HepG2 (cell line): ENCODE measurements around the gene PLA2G4B. TPM values are rescaled to one million over a fixed set of nuclear protein-coding genes. Genes with fewer than 3 reads are reported as not detected.

Experiments used
- ATAC-seq: fragments of 200-7000 bp; cut with Tn5 transposase; 3 replicates; pipeline ENCODE4 v1.9.1; 2020; ENCODE audit warnings: mild to moderate bottlenecking, moderate library complexity
- BruUV-seq: library from RNA; stranded (reverse); fragments of 400-500 nt; replicated peaks from 2 replicates; lab custom pipeline; 2021; lab: Mats Ljungman, UMichigan
- CTCF ChIA-PET: fragments of 300-600 bp; formaldehyde crosslinking; extraction: SDS; loops from one replicate; lab custom pipeline; 2021; ENCODE audit warnings: low total read pairs, inconsistent platforms, low intra/inter-chr PET ratio; lab: Yijun Ruan, JAX
- POLR2A ChIA-PET: fragments of 350-600 bp; sonication (Branson Sonifier 250); formaldehyde crosslinking; loops from one replicate; lab custom pipeline; 2020; ENCODE audit warnings: antibody characterized with exemption, inconsistent platforms; lab: Yijun Ruan, JAX
- DNase-seq: peaks from one replicate; pipeline ENCODE4 v3.0.0-alpha.2; 2015; ENCODE audit warnings: low spot score
- FAIRE-seq: peaks from 3 replicates; lab custom pipeline; 2011; peaks lifted over from hg19 to GRCh38; lab: Jason Lieb, UNC
- H2AFZ ChIP-seq: one replicate; pipeline ENCODE4 v1.6.1; 2011; ENCODE audit warnings: low read length, inconsistent platforms
- H3K27ac ChIP-seq: fragments of 300-600 bp; 3 replicates; pipeline ENCODE4 v1.8.0; 2011; ENCODE audit warnings: mixed run types, mild to moderate bottlenecking, mixed read lengths, low read length, inconsistent platforms; ENCODE audit not compliant: insufficient read depth; ENCODE audit errors: extremely low read length
- H3K27me3 ChIP-seq, 2 experiments: fragments of 200-600 bp in 1 of 2; 2 replicates in 1 of 2; 3 replicates in 1 of 2; pipeline versions ENCODE4 v1.6.0 to v1.8.0; 2011; ENCODE audit warnings: low read length in 2 of 2, mild to moderate bottlenecking in 2 of 2, moderate library complexity in 2 of 2, inconsistent platforms in 1 of 2; ENCODE audit not compliant: insufficient read depth in 2 of 2, control insufficient read depth in 1 of 2
- H3K36me3 ChIP-seq, 2 experiments: fragments of 200-600 bp in 1 of 2; replicated peaks in 1 of 2; 2 replicates in 1 of 2; 3 replicates in 1 of 2; pipeline versions ENCODE4 v1.5.1 to v1.8.0; 2011; ENCODE audit warnings: low read length in 2 of 2, inconsistent platforms in 1 of 2; ENCODE audit not compliant: insufficient read depth in 2 of 2, control insufficient read depth in 1 of 2
- H3K4me1 ChIP-seq: 2 replicates; pipeline ENCODE4 v1.5.1; 2012; ENCODE audit warnings: low read length, inconsistent platforms; ENCODE audit not compliant: insufficient read depth
- H3K4me2 ChIP-seq: 2 replicates; pipeline ENCODE4 v1.6.0; 2011; ENCODE audit warnings: low read depth, low read length, inconsistent platforms
- H3K4me3 ChIP-seq, 3 experiments: fragments of 200-600 bp in 1 of 3; sonication (generic), shearing (Covaris generic) in 1 of 3; replicated peaks in 1 of 3; 2 replicates each; pipeline ENCODE4 v1.5.1; 2011 to 2016; ENCODE audit warnings: low read length in 3 of 3, inconsistent platforms in 2 of 3, low read depth in 2 of 3, mild to moderate bottlenecking in 2 of 3, control low read depth in 1 of 3, mixed read lengths in 1 of 3; ENCODE audit not compliant: insufficient read depth in 1 of 3
- H3K79me2 ChIP-seq: one replicate; pipeline ENCODE4 v1.6.1; 2011; ENCODE audit warnings: low read length, inconsistent platforms; ENCODE audit not compliant: insufficient read depth
- H3K9ac ChIP-seq: 2 replicates; pipeline ENCODE4 v1.6.0; 2011; ENCODE audit warnings: mild to moderate bottlenecking, low read depth, low read length, inconsistent platforms; ENCODE audit not compliant: insufficient read depth
- H3K9me3 ChIP-seq: 2 replicates; pipeline ENCODE4 v1.5.1; 2012; ENCODE audit warnings: mild to moderate bottlenecking, low read length
- H4K20me1 ChIP-seq: 2 replicates; pipeline ENCODE4 v1.6.0; 2011; ENCODE audit warnings: inconsistent platforms, mild to moderate bottlenecking, low read length, moderate library complexity; ENCODE audit not compliant: insufficient read depth
- CHD4 ChIP-seq: fragments of 200-600 bp; sonication (generic); IDR thresholded peaks from 2 replicates; pipeline ENCODE4 v1.7.0; 2017; ENCODE audit warnings: mild to moderate bottlenecking, low read length, borderline replicate concordance
- EP300 ChIP-seq, 3 experiments: sonication (generic) in 1 of 3; formaldehyde crosslinking in 1 of 3; IDR thresholded peaks; 2 replicates each; pipeline versions ENCODE4 v1.5.1 to v1.6.1; 2011 to 2020; ENCODE audit warnings: low read depth in 2 of 3, low read length in 2 of 3, borderline replicate concordance in 1 of 3, improper control_type of control experiment in 1 of 3, mild to moderate bottlenecking in 1 of 3, missing genetic modification reagents in 1 of 3, moderate library complexity in 1 of 3
- KAT8 ChIP-seq: IDR thresholded peaks from 2 replicates; pipeline ENCODE4 v1.6.1; 2016; ENCODE audit warnings: missing genetic modification reagents, missing compliant biosample characterization
- MYC ChIP-seq: sonication (generic); formaldehyde crosslinking; IDR thresholded peaks from 2 replicates; pipeline ENCODE4 v1.9.0; 2021; ENCODE audit warnings: missing genetic modification reagents, borderline replicate concordance
- PRDM10 ChIP-seq: sonication (generic); formaldehyde crosslinking; IDR thresholded peaks from 2 replicates; pipeline ENCODE4 v1.4.0; 2020; ENCODE audit warnings: low read depth, missing genetic modification reagents
- ZNF275 ChIP-seq: sonication (generic); formaldehyde crosslinking; IDR thresholded peaks from 2 replicates; pipeline ENCODE4 v1.8.0; 2022; ENCODE audit warnings: missing genetic modification reagents, mild to moderate bottlenecking, inconsistent platforms, borderline replicate concordance
- ZNF280D ChIP-seq: sonication (generic); formaldehyde crosslinking; IDR thresholded peaks from 2 replicates; pipeline ENCODE4 v1.5.1; 2020; ENCODE audit warnings: mild to moderate bottlenecking, missing genetic modification reagents
- ZNF354B ChIP-seq: sonication (generic); formaldehyde crosslinking; IDR thresholded peaks from 2 replicates; pipeline ENCODE4 v1.8.0; 2022; ENCODE audit warnings: mild to moderate bottlenecking, missing genetic modification reagents
- ZNF547 ChIP-seq: sonication (generic); formaldehyde crosslinking; IDR thresholded peaks from 2 replicates; pipeline ENCODE4 v1.5.1; 2020; ENCODE audit warnings: mild to moderate bottlenecking, missing genetic modification reagents
- ZNF549 ChIP-seq: sonication (generic); formaldehyde crosslinking; IDR thresholded peaks from 2 replicates; pipeline ENCODE4 v1.5.0; 2020; ENCODE audit warnings: missing genetic modification reagents
- ZNF597 ChIP-seq: sonication (generic); formaldehyde crosslinking; IDR thresholded peaks from 2 replicates; pipeline ENCODE4 v1.5.0; 2020; ENCODE audit warnings: missing genetic modification reagents
- ZNF703 ChIP-seq: sonication (generic); formaldehyde crosslinking; IDR thresholded peaks from 2 replicates; pipeline ENCODE4 v1.5.1; 2020; ENCODE audit warnings: missing genetic modification reagents, mild to moderate bottlenecking, moderate library complexity, borderline replicate concordance
- WGBS: methylation state at CpG from one replicate; pipeline ENCODE4 v1.1.6; 2017; ENCODE audit warnings: low lambda C conversion rate; 5-methylcytosine and 5-hydroxymethylcytosine counted together
- in situ Hi-C: cut with HindIII; loops from 2 replicates; pipeline ENCODE4 v1.10.0; 2017; ENCODE audit warnings: low pct_unique_long_range_greater_than_20kb; ENCODE audit not compliant: extremely low pct_ligation_motif_present
- intact Hi-C: fragments of 100-400 bp; cut with micrococcal nuclease; formaldehyde crosslinking; loops from one replicate; pipeline ENCODE4 v1.10.0; 2022; ENCODE audit not compliant: unreplicated experiment
- polyA plus RNA-seq, 8 experiments: library from polyadenylated mRNA; depleted of rRNA in 3 of 8; stranded (reverse) in 7 of 8; unstranded in 1 of 8; fragments of >200 nt; fragmentation: Illumina TruSeq in 4 of 8; extraction: Trizol in 4 of 8; gene quantifications; 2 replicates each; pipeline versions ENCODE4 v1.2.1 to v1.2.3, GENCODE V29; 2011 to 2016; ENCODE audit warnings: low read depth in 4 of 8, missing spikeins in 1 of 8, mixed read lengths in 1 of 8; ENCODE audit not compliant: insufficient read depth in 1 of 8
- total RNA-seq, 5 experiments: library from RNA; depleted of rRNA; stranded (reverse); fragments of >200 nt; fragmentation: Illumina TruSeq; extraction: Trizol; gene quantifications; 2 replicates each; pipeline ENCODE4 v1.2.3, GENCODE V29; 2016; ENCODE audit warnings: low read depth in 1 of 5

PLA2G4B gene
- total and polyA plus RNA-seq, 2 of the 13 experiments (the other 11 are each of a cell fraction or from before 2014, with no cell fraction given): 5.1 to 8.0 TPM

- TF ChIP-seq ZNF597 (CRISPR knock-in tag) (no peak), ZNF549 (no peak)
Observed at GRCh38 chr15:41790756-41791546, 47.7 kb upstream of the PLA2G4B start (continued).

- H3K4me3 ChIP-seq: no peak overlapping the region
- H3K4me1 ChIP-seq: peaks cover 42% of the 10 kb centered on the region
- H3K36me3 ChIP-seq: no peaks in the 10 kb centered on the region
- no peaks in the 10 kb centered on the region for H4K20me1 ChIP-seq
- no peak overlapping the region for H2AFZ ChIP-seq
- BruUV-seq: no TSS peak
- no peaks in the 10 kb centered on the region for H3K9me3 ChIP-seq
- no peak for ATAC-seq
- in situ Hi-C loops (no loop called here), intact Hi-C loops (no loop called here)
- DNase-seq: no peak
- WGBS: 99% methylated on average over 4 of the region's 4 CpGs
- H3K9ac ChIP-seq: no peak overlapping the region
- no peaks in the 10 kb centered on the region for H3K27me3 ChIP-seq
- H3K79me2 ChIP-seq: peaks cover 2% of the 10 kb centered on the region
- POLR2A ChIA-PET: interaction anchor here (0.8 kb wide), 1 partner anchor 17 kb away, joined by 3 read pairs; the partner anchor contains the start of gene MAPKBP1
- no peak for FAIRE-seq
- CTCF ChIA-PET: no interaction called here
- H3K27ac ChIP-seq: no peak overlapping the region
- no peak overlapping the region for H3K4me2 ChIP-seq
- TF ChIP-seq CHD4 (no peak), EP300 (IDR thresholded peaks at IDR 0.05; ENCODE audit: low read depth in 2 of 2, low read length in 2 of 2) (no peak), EP300 (CRISPR knock-in tag; IDR thresholded peaks at IDR 0.05; ENCODE audit: borderline replicate concordance) (no peak), KAT8 (CRISPR knock-in tag) (no peak), ZNF280D (no peak), MYC (CRISPR knock-in tag) (no peak), ZNF275 (no peak), ZNF354B (no peak), PRDM10 (CRISPR knock-in tag) (no peak), ZNF547 (CRISPR knock-in tag) (no peak), ZNF703 (CRISPR knock-in tag) (no peak)
Observed at GRCh38 chr15:41791547-41791937, 47.1 kb upstream of the PLA2G4B start.
